Right hindlimb (tissue), 1 donor: Measurements from ENCODE around the gene SLC25A47.
A peak's percentile ranks its signal among the peaks of the same experiment; 100 is the strongest.
"Not testable (repeated sequence)": the region's sequence is repeated elsewhere in the genome, so short reads cannot be mapped to it uniquely, and the experiment has no call there.

Source experiments
- DNase-seq: peaks from one replicate; pipeline ENCODE4 v3.0.0-alpha.2; 2018

SLC25A47 gene

GRCh38 chr14:100323121-100323941, at the start of gene SLC25A47:
TSS of gene SLC25A47 (plus strand) at chr14:100323339. CDS start at chr14:100323415, 76 bp downstream.
- DNase-seq = no peak

DNA sequence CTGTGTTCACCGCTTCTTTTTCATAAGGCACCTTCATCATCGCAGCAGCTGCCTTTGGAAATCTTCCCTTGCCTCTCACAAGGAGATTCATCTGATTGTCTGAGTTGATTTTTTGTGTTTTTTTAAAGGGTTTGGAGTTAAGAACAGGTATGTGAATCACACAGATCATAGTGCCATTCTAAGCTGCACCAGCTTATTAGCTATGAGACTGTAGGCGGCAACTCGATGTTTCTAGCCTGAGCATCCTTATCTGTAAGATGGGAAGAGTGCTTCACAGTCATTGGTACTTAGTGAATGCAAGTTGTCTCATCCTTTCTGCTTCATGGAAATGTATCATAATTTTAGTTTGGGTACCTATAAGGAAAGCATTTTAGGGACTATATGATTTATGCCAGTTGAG, 48.9 kb upstream of the SLC25A47 start:
- no peak for DNase-seq

DNA sequence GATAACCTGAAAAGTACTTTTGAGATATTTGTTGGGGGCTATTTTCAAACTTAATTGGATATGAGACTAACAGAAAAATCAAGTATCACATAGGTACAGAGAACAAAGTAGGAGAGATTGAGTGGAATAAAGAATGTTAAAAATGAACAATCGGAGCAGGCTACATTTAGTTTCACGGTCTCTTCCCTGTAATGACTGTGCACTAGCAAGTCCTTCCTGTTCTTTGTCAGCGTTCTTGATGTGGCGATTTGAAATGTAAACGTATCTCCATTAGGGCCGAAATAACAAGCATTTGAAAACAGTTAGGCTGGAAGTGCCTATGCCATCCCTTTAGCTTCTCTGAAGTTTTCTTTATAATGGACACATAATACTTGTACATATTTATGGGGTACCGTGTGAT, 47.9 kb upstream of the SLC25A47 start:
- no peak for DNase-seq

GRCh38 chr14:100278702-100279101, 44.4 kb upstream of the SLC25A47 start:
- peak; percentile 42 for DNase-seq

GRCh38 chr14:100279133-100279532, 44.0 kb upstream of the SLC25A47 start:
- no peak for DNase-seq

DNA sequence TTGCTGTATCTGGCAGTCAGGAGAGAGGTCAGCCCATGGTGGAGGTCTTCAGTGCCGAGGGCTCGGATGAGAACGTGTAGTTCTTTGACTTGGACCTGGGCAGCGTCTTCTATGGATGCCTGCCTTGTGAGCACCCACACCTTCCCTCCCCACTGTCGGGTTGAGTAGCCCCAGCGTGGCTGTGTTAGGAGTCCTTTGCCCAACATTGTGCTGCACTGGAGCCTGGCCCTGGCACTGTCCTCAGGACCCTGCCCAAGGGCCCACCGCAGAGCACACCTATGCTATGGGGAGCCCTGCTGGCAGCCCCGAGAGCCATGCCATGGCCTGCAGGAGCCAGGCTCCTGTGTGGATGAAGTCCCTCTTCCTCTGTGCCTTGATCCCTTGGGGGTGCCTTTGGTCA, 43.6 kb upstream of the SLC25A47 start:
- no peak for DNase-seq

DNA sequence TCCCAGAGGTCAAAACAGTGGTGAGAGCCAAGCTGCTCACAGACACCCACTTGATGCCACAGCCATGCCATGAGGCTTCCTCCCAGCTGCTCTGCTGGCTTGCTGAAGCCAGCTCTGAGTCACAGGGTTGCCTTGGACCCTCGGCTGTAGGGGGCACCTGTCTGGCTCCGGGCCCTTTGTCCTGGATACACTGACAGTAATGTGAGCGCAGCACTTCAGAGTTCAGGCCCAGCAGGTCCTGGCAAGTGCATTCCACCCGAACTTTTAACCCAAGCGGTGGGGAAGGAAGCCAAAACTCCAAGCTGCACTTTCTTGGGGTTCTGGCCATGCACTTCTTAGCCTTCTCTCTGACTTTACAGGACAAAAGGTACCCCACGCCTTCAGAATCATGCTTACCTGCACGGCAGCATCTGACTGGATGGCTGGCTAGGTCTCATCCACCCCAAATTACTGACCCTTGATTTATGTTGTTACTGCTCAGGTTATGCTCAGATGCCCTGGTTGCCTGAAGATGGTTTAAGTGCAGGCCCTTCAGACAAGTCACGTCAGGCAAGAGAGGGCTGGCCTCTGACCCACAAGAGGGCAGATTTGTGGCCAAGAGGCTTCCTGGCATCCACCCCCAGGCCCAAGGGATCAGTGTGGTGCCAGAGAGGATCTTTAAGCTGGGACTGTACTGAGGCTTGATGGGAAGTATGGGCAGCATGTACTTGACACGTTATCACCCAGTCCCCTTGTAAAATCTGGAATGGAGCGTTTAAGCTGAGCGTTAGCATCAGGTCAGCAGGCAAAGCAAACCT, 41.7 kb upstream of the SLC25A47 start:
- no peak for DNase-seq

GRCh38 chr14:100282083-100282350, 41.1 kb upstream of the SLC25A47 start:
- no peak for DNase-seq

GRCh38 chr14:100282766-100283419, 40.2 kb upstream of the SLC25A47 start:
- DNase-seq = no peak

GRCh38 chr14:100283436-100283835, 39.7 kb upstream of the SLC25A47 start:
- DNase-seq = not testable (repeated sequence)

DNA sequence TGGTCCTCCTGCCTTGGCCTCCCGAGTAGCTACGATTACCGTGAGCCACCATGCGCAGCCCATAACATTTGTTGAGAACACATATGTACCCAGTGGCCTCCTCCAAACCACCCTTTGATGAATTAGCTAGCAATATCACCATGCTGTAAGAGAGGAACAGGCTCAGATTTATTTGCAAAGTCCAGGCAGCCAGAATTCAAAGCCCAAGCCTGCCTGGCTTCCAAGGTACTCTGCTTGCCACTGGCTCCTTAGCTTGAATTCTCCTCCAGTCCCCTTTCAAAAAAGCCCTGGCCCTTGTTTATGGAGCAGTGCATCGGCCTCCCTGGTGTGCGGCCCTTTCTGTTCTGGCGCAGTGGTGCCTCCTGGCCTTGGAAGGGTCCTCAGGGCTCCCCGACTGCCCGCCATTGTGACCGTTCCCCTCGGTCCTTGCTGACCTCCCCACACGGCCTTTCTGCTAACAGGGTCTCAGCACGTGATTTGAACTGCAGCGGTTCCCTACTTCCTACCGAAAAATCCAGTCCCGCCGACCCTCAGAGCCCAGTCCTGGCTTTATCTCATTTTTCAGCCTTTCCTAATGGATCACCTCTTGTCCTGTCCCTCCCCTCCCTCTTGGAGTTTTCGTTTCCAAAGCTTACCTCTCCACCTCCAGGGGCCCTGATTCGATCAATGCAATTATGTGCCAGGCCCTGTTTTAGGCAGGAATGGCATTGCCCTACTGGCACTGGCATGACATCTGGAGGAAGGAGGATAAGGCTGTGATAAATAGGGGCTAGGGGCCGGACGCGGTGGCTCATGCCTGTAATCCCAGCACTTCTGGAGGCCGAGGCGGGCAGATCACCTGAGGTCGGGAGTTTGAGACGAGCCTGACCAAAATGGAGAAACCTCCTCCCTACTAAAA, 38.9 kb upstream of the SLC25A47 start:
- no peak for DNase-seq

DNA sequence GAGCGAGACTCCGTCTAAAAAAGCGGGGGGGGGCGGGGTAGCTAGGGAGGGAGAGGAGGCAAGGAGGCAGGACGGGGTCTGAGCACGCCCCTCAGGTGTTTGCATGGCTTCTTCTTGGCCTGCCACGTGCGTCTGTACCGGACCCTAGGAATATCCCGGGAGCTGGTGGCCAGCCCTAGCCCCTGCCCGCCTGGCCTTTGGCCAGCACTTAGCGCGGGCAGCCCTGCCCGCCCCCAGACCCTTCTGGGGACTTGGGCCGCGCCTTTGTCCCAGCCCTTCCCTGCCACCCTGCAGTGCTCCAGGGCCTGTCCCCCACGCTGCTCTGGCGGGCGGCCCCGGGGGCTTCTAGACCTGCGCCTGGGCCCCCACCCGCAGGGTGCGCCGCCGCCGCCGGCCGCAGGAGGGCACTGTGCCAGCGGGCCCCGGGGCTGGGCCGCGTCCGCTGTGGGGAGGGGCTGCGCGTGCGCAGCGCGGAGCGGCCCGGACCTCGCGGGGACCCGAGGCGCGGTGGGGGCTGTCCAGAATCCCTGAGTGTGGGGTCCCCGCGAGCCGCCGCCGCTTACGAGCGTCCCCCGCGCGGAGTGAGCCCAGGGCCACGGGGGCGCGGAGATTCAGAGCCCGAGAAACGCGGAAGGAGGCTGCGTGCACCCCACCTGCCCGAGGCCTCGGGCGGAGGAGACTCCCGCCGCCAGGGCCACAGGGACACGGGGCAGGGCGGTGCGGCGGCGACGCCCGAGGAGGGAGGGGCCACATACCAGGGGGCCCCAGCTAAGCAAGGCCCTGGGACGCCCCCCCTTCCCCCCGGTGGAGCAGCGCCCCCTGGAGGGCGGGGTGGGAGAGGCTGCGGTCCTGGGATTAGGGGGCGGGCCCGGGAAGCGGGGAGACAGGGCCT, 37.9 kb upstream of the SLC25A47 start:
- DNase-seq = peak; percentile 78

GRCh38 chr14:100285913-100286400, 37.2 kb upstream of the SLC25A47 start:
- no peak for DNase-seq

DNA sequence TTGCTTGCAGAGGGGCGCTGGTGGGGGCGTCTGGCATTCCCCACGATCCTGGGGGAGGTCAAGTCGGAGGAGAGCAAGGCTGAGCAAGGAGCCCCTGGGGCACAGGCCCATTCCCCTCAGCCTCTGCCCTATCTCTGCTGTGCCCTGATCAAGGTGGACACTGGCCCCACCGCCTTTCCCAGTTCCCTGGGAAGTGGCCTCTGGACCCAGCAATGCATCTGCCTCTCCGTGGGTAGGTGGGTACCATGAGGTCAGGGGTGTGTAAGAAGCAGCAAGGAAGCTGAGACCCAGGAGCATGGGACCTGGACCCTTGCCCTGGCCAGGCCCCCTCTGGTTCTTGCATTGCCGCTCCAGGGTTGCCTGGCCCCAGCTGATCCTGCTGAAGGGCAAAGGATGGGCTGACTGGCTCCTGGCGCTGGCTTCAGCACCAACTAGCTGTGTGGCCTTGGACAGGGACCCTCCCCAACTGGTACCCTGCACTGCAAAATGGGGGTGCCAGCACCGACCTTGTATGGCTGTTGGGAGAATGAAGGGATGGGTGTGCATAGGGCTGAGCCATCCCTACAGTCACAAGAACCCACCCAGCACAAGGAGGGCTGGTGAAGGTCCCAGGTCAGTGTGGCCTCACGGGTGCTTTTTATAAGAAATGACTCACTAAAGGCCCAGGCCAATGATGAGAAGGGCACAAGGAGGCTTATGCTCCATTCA, 36.5 kb upstream of the SLC25A47 start:
- no peak for DNase-seq

- DNase-seq = no peak
Observed at GRCh38 chr14:100287202-100287997, 35.7 kb upstream of the SLC25A47 start.

DNA sequence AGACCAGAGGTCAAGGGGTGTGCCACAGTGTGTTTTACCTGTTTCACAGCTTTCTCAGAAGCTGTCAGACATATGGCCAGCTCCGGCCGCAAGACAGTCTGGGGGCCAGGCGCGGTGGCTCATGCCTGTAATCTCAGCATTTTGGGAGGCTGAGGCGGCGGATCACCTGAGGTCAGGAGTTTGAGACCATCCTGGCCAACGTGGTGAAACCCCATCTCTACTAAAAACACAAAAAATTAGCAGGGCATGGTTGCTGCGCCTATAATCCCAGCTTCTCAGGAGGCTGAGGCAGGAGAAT, 35.2 kb upstream of the SLC25A47 start:
- not testable (repeated sequence) for DNase-seq

GRCh38 chr14:100288382-100289185, 34.6 kb upstream of the SLC25A47 start:
- DNase-seq = no peak

DNA sequence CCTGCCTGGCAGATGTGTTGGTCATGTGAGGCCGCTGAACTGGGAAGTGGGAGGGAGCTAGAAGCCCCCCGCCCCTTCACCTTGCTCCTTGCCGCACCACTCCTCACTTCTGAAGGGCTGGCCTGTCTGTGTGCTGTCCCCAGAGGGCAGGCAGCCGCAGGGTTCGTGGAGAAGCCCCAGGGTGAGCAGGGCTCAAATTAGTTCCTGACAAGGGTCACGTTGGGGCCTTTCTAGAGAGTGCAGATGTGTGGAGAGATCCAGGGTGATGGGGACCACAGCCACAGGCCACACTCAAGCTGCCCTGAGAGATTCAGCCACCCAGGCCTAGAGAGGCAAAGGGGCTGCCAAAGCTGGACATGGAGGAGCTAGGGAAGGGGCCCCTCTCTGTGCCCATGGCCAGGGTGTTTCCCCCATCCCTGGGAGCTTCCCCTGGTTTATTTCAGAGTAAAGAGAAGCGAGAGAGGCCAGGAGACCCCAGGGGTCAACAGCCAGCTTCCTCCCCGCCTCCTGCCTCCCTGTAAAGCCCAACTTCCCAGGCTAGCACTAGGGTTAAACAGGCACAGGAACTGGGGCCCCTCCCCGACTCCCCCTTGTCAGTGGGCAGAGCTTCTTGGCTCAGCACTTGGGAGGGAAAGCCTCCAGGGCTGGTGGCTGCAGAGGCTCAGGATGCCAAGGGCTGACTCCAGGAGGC, 33.1 kb upstream of the SLC25A47 start:
- DNase-seq = no peak
